GM12878 (cell line): Measurements from ENCODE around the gene SEMA7A. TPM values are rescaled to one million over a fixed set of nuclear protein-coding genes. Genes with fewer than 3 reads are reported as not detected.

Experiments
- ATAC-seq: fragments of 200-7000 bp; cut with Tn5 transposase; 3 replicates; pipeline ENCODE4 v1.9.1; 2020; ENCODE audit warnings: mild to moderate bottlenecking, moderate library complexity
- BruUV-seq: library from RNA; stranded (reverse); fragments of 400-500 nt; replicated peaks from 2 replicates; lab custom pipeline; 2021; lab: Mats Ljungman, UMichigan
- CTCF ChIA-PET: fragments of 300-600 bp; sonication (Branson Sonifier 250); formaldehyde crosslinking; extraction: SDS; loops from one replicate; lab custom pipeline; 2021; ENCODE audit warnings: inconsistent platforms; lab: Yijun Ruan, JAX
- POLR2A ChIA-PET: fragments of 350-600 bp; formaldehyde crosslinking; extraction: SDS; loops from one replicate; lab custom pipeline; 2021; ENCODE audit warnings: inconsistent platforms; lab: Charles Lee
- RAD21 ChIA-PET: fragments of 300-600 bp; sonication (Branson Sonifier 250); formaldehyde crosslinking; loops from one replicate; lab custom pipeline; 2023; ENCODE audit warnings: antibody characterized with exemption; ENCODE audit not compliant: unreplicated experiment; lab: Charles Lee
- SMC1A ChIA-PET: fragments of 300-600 bp; sonication (Branson Sonifier 250); formaldehyde crosslinking; loops from one replicate; lab custom pipeline; 2023; ENCODE audit not compliant: unreplicated experiment, uncharacterized antibody; lab: Charles Lee
- DNase-seq: peaks from one replicate; pipeline ENCODE4 v3.0.0-alpha.2; 2011; ENCODE audit warnings: low read depth, low spot score
- FAIRE-seq: peaks from 3 replicates; lab custom pipeline; 2011; peaks lifted over from hg19 to GRCh38; lab: Jason Lieb, UNC
- H2AFZ ChIP-seq: 2 replicates; pipeline ENCODE4 v1.6.0; 2011; ENCODE audit warnings: low read depth, low read length, control low read depth; ENCODE audit not compliant: control insufficient read depth
- H3K27ac ChIP-seq: 2 replicates; pipeline ENCODE4 v1.5.1; 2011; ENCODE audit warnings: control low read depth; ENCODE audit not compliant: control insufficient read depth, insufficient read depth
- H3K27me3 ChIP-seq, 2 experiments: replicated peaks in 1 of 2; 2 replicates each; pipeline versions ENCODE4 v1.6.0 to v1.6.1; 2011; ENCODE audit warnings: low read length in 1 of 2; ENCODE audit not compliant: control insufficient read depth in 2 of 2, insufficient read depth in 2 of 2
- H3K36me3 ChIP-seq, 2 experiments: 2 replicates each; pipeline ENCODE4 v1.5.1; 2011; ENCODE audit warnings: low read length in 1 of 2; ENCODE audit not compliant: control insufficient read depth in 2 of 2, insufficient read depth in 2 of 2
- H3K4me1 ChIP-seq: 2 replicates; pipeline ENCODE4 v1.6.1; 2011; ENCODE audit warnings: mild to moderate bottlenecking, low read length, moderate library complexity, mixed read lengths; ENCODE audit not compliant: control insufficient read depth, insufficient read depth
- H3K4me2 ChIP-seq: 2 replicates; pipeline ENCODE4 v1.6.0; 2011; ENCODE audit warnings: control low read depth; ENCODE audit not compliant: control insufficient read depth, insufficient read depth
- H3K4me3 ChIP-seq: fragments of 200-600 bp; sonication (generic); 2 replicates; pipeline ENCODE4 v1.5.1; 2016
- H3K79me2 ChIP-seq: 2 replicates; pipeline ENCODE4 v1.6.0; 2011; ENCODE audit warnings: low read length; ENCODE audit not compliant: control insufficient read depth, insufficient read depth
- H3K9ac ChIP-seq: 2 replicates; pipeline ENCODE4 v1.8.0; 2011; ENCODE audit warnings: low read length, control low read depth, mixed read lengths; ENCODE audit not compliant: control insufficient read depth, insufficient read depth
- H3K9me3 ChIP-seq: replicated peaks from 3 replicates; pipeline ENCODE4 v1.5.1; 2011; ENCODE audit warnings: mild to moderate bottlenecking, low read length; ENCODE audit not compliant: control insufficient read depth, insufficient read depth
- H4K20me1 ChIP-seq: 2 replicates; pipeline ENCODE4 v1.6.0; 2011; ENCODE audit not compliant: control insufficient read depth, insufficient read depth
- BMI1 ChIP-seq: fragments of 450-650 bp; IDR thresholded peaks from 2 replicates; pipeline ENCODE4 v1.6.1; 2016; ENCODE audit warnings: mild to moderate bottlenecking, moderate library complexity, borderline replicate concordance
- CHD4 ChIP-seq: fragments of 200-600 bp; sonication (generic); IDR thresholded peaks from 2 replicates; pipeline ENCODE4 v1.6.1; 2016; ENCODE audit warnings: mild to moderate bottlenecking
- FOXM1 ChIP-seq: IDR thresholded peaks from 2 replicates; pipeline ENCODE4 v1.6.1; 2012; ENCODE audit warnings: low read depth, mild to moderate bottlenecking, inconsistent platforms, low read length, moderate library complexity
- MLLT1 ChIP-seq: fragments of 450-650 bp; IDR thresholded peaks from 2 replicates; pipeline ENCODE4 v1.6.1; 2016; ENCODE audit warnings: mild to moderate bottlenecking
- MTA2 ChIP-seq: fragments of 450-650 bp; IDR thresholded peaks from 2 replicates; pipeline ENCODE4 v1.6.1; 2016; ENCODE audit warnings: low read depth, mild to moderate bottlenecking, moderate library complexity
- NFXL1 ChIP-seq: fragments of 450-650 bp; IDR thresholded peaks from 2 replicates; pipeline ENCODE4 v1.6.1; 2017; ENCODE audit warnings: antibody characterized with exemption, mild to moderate bottlenecking, borderline replicate concordance
- NFYA ChIP-seq: IDR thresholded peaks from 2 replicates; pipeline ENCODE4 v1.6.1; 2011; ENCODE audit warnings: low read depth, mild to moderate bottlenecking, low read length, improper control_type of control experiment, borderline replicate concordance
- PML ChIP-seq: IDR thresholded peaks from 2 replicates; pipeline ENCODE4 v1.6.1; 2012; ENCODE audit warnings: low read length, inconsistent platforms
- POLR2A ChIP-seq: IDR thresholded peaks from 2 replicates; pipeline ENCODE4 v1.6.1; 2011; ENCODE audit warnings: low read depth, mild to moderate bottlenecking, low read length
- POLR2AphosphoS5 ChIP-seq: IDR thresholded peaks from 2 replicates; pipeline ENCODE4 v1.6.1; 2011; ENCODE audit warnings: mild to moderate bottlenecking, low read length, inconsistent platforms
- POU2F2 ChIP-seq: IDR thresholded peaks from 3 replicates; pipeline ENCODE4 v1.6.1; 2011; ENCODE audit warnings: low read depth, mild to moderate bottlenecking, low read length, borderline replicate concordance
- RB1 ChIP-seq: fragments of 450-650 bp; formaldehyde crosslinking; IDR thresholded peaks from 2 replicates; pipeline ENCODE4 v1.6.1; 2017; ENCODE audit warnings: mild to moderate bottlenecking, borderline replicate concordance
- RCOR1 ChIP-seq: conservative IDR thresholded peaks from 2 replicates; pipeline ENCODE4 v1.6.1; 2012; ENCODE audit warnings: low read depth, low read length, improper control_type of control experiment
- REST ChIP-seq: IDR thresholded peaks from 2 replicates; pipeline ENCODE4 v1.6.1; 2012; ENCODE audit warnings: mild to moderate bottlenecking, low read depth, low read length
- RFX5 ChIP-seq: IDR thresholded peaks from 2 replicates; pipeline ENCODE4 v1.6.1; 2011; ENCODE audit warnings: low read depth, low read length, improper control_type of control experiment
- SIN3A ChIP-seq: IDR thresholded peaks from 2 replicates; pipeline ENCODE4 v1.6.1; 2012; ENCODE audit warnings: low read depth, low read length, improper control_type of control experiment
- SIX5 ChIP-seq: IDR thresholded peaks from 2 replicates; pipeline ENCODE4 v1.6.1; 2011; ENCODE audit warnings: mild to moderate bottlenecking, low read depth, low read length, moderate library complexity; ENCODE audit not compliant: severe bottlenecking
- SMARCA5 ChIP-seq: fragments of 450-650 bp; IDR thresholded peaks from 2 replicates; pipeline ENCODE4 v1.6.1; 2017; ENCODE audit warnings: mild to moderate bottlenecking
- SP1 ChIP-seq: IDR thresholded peaks from one replicate; pipeline ENCODE4 v1.6.1; 2011; ENCODE audit warnings: low read depth, low read length
- TARDBP ChIP-seq: IDR thresholded peaks from 2 replicates; pipeline ENCODE4 v1.6.1; 2016; ENCODE audit warnings: borderline replicate concordance
- TCF7 ChIP-seq: IDR thresholded peaks from 2 replicates; pipeline ENCODE4 v1.6.1; 2014; ENCODE audit warnings: antibody characterized with exemption, borderline replicate concordance
- ZNF217 ChIP-seq: fragments of 450-650 bp; IDR thresholded peaks from 2 replicates; pipeline ENCODE4 v1.6.1; 2017; ENCODE audit warnings: antibody characterized with exemption, mild to moderate bottlenecking
- WGBS: methylation state at CpG from one replicate; pipeline ENCODE4 v1.1.6; 2016; ENCODE audit warnings: low lambda C conversion rate; ENCODE audit not compliant: insufficient replicate concordance, insufficient coverage; ENCODE audit errors: missing lambda C conversion rate; 5-methylcytosine and 5-hydroxymethylcytosine counted together
- in situ Hi-C: fragments of 300-500 bp; cut with MboI; formaldehyde crosslinking; loops from 9 replicates; pipeline ENCODE4 v1.14.3; 2018; ENCODE audit warnings: mixed read lengths
- intact Hi-C: fragments of 100-400 bp; cut with micrococcal nuclease; formaldehyde crosslinking; loops from one replicate; pipeline ENCODE4 v1.14.2; 2022; ENCODE audit not compliant: unreplicated experiment
- polyA plus RNA-seq, 11 experiments: library from polyadenylated mRNA; depleted of rRNA in 4 of 11; unstranded in 6 of 11; stranded (reverse) in 5 of 11; fragments of >200 nt; fragmentation: Nextera tagmentation in 4 of 11; fragmentation: Illumina TruSeq in 1 of 11; extraction: Ambion mirVana in 4 of 11; extraction: Trizol in 1 of 11; gene quantifications; 1 replicate in 1 of 11; 2 replicates in 10 of 11; pipeline versions ENCODE4 v1.2.1 to v1.2.3, GENCODE V29; 2011 to 2016; ENCODE audit warnings: inconsistent platforms in 2 of 11, missing spikeins in 2 of 11, low read depth in 1 of 11
- total RNA-seq, 4 experiments: library from RNA; depleted of rRNA in 3 of 4; stranded (reverse); fragments of >200 nt in 3 of 4; fragmentation: Illumina TruSeq in 1 of 4; extraction: Trizol in 1 of 4; gene quantifications; 2 replicates each; pipeline versions ENCODE4 v1.2.1 to v1.2.3, GENCODE V29; 2013 to 2021

The SEMA7A gene
- total and polyA plus RNA-seq, 10 of the 15 experiments (the other 5 are each of a cell fraction or from before 2014, with no cell fraction given) = 0.08 to 112 (median 53.5) TPM

- no peak for DNase-seq
- no TSS peak for BruUV-seq
- H3K27me3 ChIP-seq = no peaks in the 10 kb centered on the region
- FAIRE-seq = peak; percentile 23
- H3K9me3 ChIP-seq = no peaks in the 10 kb centered on the region
- H3K27ac ChIP-seq = peak overlapping the region; percentile 84
- peaks cover 14% of the 10 kb centered on the region for H4K20me1 ChIP-seq
- peak overlapping the region; percentile 76 for H3K9ac ChIP-seq
- RAD21 ChIA-PET = interaction anchor here (0.8 to 24.4 kb wide), 5 partner anchors 9 to 104 kb away, joined by 3 to 496 read pairs (median 6); no protein-coding TSS in a partner anchor
- H3K4me3 ChIP-seq = peak overlapping the region; percentile 98
- CTCF ChIA-PET = interaction anchor here (2.3 to 22.3 kb wide), 3 partner anchors 29 to 56 kb away, joined by 15 to 655 read pairs (median 187); partner anchors contain the start of genes CYP11A1 and UBL7
- H2AFZ ChIP-seq = no peak overlapping the region
- WGBS = 2% methylated on average over 21 of the region's 21 CpGs
- peak overlapping the region; percentile 97 for H3K4me2 ChIP-seq
- POLR2A ChIA-PET = interaction anchor here (0.6 to 16.6 kb wide), 8 partner anchors 13 to 397 kb away, joined by 3 to 325 read pairs (median 18); no protein-coding TSS in a partner anchor
- no peak for ATAC-seq
- intact Hi-C loops = loop anchor here (5.0 kb wide), 2 partner anchors 110 to 185 kb away; partner anchors contain the start of genes ARID3B and CLK3
- SMC1A ChIA-PET = interaction anchor here (1.0 to 25.4 kb wide), 7 partner anchors 10 to 51 kb away, joined by 3 to 544 read pairs (median 6); no protein-coding TSS in a partner anchor
- H3K4me1 ChIP-seq = peaks cover 40% of the 10 kb centered on the region
- peaks cover 74% of the 10 kb centered on the region for H3K79me2 ChIP-seq
- peaks cover 4 to 9% of the 10 kb centered on the region in 2 experiments; a peak in 2 of 4 replicates for H3K36me3 ChIP-seq
- in situ Hi-C loops = no loop called here
- no peak for TF ChIP-seq NFYA
- no peak for TF ChIP-seq RCOR1
- no peak for TF ChIP-seq RB1
- no peak for TF ChIP-seq REST
- TF ChIP-seq MLLT1 = peak; percentile 55
- TF ChIP-seq SMARCA5 = no peak
- no peak for TF ChIP-seq FOXM1
- 0 out of 3 replicates have a peak, but pooled peaks have one; percentile 23 for TF ChIP-seq POU2F2
- no peak for TF ChIP-seq ZNF217
- peak; percentile 39 for TF ChIP-seq POLR2A
- TF ChIP-seq PML = no peak
- TF ChIP-seq BMI1 = no peak
- no peak for TF ChIP-seq SP1
- no peak for TF ChIP-seq TCF7
- no peak for TF ChIP-seq MTA2
- peak; percentile 35; the same call in 1 of the 2 replicates for TF ChIP-seq POLR2AphosphoS5
- TF ChIP-seq NFXL1 = no peak
- TF ChIP-seq SIX5 = no peak
- TF ChIP-seq RFX5 = no peak
- TF ChIP-seq CHD4 = no peak
- peak; percentile 50; the same call in 1 of the 2 replicates for TF ChIP-seq SIN3A
- TF ChIP-seq TARDBP = no peak
These were observed 1.3 kb downstream of the SEMA7A start for GRCh38 chr15:74432271-74432967.
